HepG2 (cell line): ENCODE measurements around the gene OSBPL8. TPM values are rescaled to one million over a fixed set of nuclear protein-coding genes. Genes with fewer than 3 reads are reported as not detected.
A peak's percentile ranks its signal among the peaks of the same experiment; 100 is the strongest.

Experiments used
- ATAC-seq: fragments of 200-7000 bp; cut with Tn5 transposase; 3 replicates; pipeline ENCODE4 v1.9.1; 2020; ENCODE audit warnings: mild to moderate bottlenecking, moderate library complexity
- BruUV-seq: library from RNA; stranded (reverse); fragments of 400-500 nt; replicated peaks from 2 replicates; lab custom pipeline; 2021; lab: Mats Ljungman, UMichigan
- CTCF ChIA-PET: fragments of 300-600 bp; formaldehyde crosslinking; extraction: SDS; loops from one replicate; lab custom pipeline; 2021; ENCODE audit warnings: low total read pairs, inconsistent platforms, low intra/inter-chr PET ratio; lab: Yijun Ruan, JAX
- POLR2A ChIA-PET: fragments of 350-600 bp; sonication (Branson Sonifier 250); formaldehyde crosslinking; loops from one replicate; lab custom pipeline; 2020; ENCODE audit warnings: antibody characterized with exemption, inconsistent platforms; lab: Yijun Ruan, JAX
- DNase-seq: peaks from one replicate; pipeline ENCODE4 v3.0.0-alpha.2; 2015; ENCODE audit warnings: low spot score
- FAIRE-seq: peaks from 3 replicates; lab custom pipeline; 2011; peaks lifted over from hg19 to GRCh38; lab: Jason Lieb, UNC
- H2AFZ ChIP-seq: one replicate; pipeline ENCODE4 v1.6.1; 2011; ENCODE audit warnings: low read length, inconsistent platforms
- H3K27ac ChIP-seq: fragments of 300-600 bp; 3 replicates; pipeline ENCODE4 v1.8.0; 2011; ENCODE audit warnings: mixed run types, mild to moderate bottlenecking, mixed read lengths, low read length, inconsistent platforms; ENCODE audit not compliant: insufficient read depth; ENCODE audit errors: extremely low read length
- H3K27me3 ChIP-seq, 2 experiments: fragments of 200-600 bp in 1 of 2; 2 replicates in 1 of 2; 3 replicates in 1 of 2; pipeline versions ENCODE4 v1.6.0 to v1.8.0; 2011; ENCODE audit warnings: low read length in 2 of 2, mild to moderate bottlenecking in 2 of 2, moderate library complexity in 2 of 2, inconsistent platforms in 1 of 2; ENCODE audit not compliant: insufficient read depth in 2 of 2, control insufficient read depth in 1 of 2
- H3K36me3 ChIP-seq, 2 experiments: fragments of 200-600 bp in 1 of 2; replicated peaks in 1 of 2; 2 replicates in 1 of 2; 3 replicates in 1 of 2; pipeline versions ENCODE4 v1.5.1 to v1.8.0; 2011; ENCODE audit warnings: low read length in 2 of 2, inconsistent platforms in 1 of 2; ENCODE audit not compliant: insufficient read depth in 2 of 2, control insufficient read depth in 1 of 2
- H3K4me1 ChIP-seq: 2 replicates; pipeline ENCODE4 v1.5.1; 2012; ENCODE audit warnings: low read length, inconsistent platforms; ENCODE audit not compliant: insufficient read depth
- H3K4me2 ChIP-seq: 2 replicates; pipeline ENCODE4 v1.6.0; 2011; ENCODE audit warnings: low read depth, low read length, inconsistent platforms
- H3K4me3 ChIP-seq, 3 experiments: fragments of 200-600 bp in 1 of 3; sonication (generic), shearing (Covaris generic) in 1 of 3; replicated peaks in 1 of 3; 2 replicates each; pipeline ENCODE4 v1.5.1; 2011 to 2016; ENCODE audit warnings: low read length in 3 of 3, inconsistent platforms in 2 of 3, low read depth in 2 of 3, mild to moderate bottlenecking in 2 of 3, control low read depth in 1 of 3, mixed read lengths in 1 of 3; ENCODE audit not compliant: insufficient read depth in 1 of 3
- H3K79me2 ChIP-seq: one replicate; pipeline ENCODE4 v1.6.1; 2011; ENCODE audit warnings: low read length, inconsistent platforms; ENCODE audit not compliant: insufficient read depth
- H3K9ac ChIP-seq: 2 replicates; pipeline ENCODE4 v1.6.0; 2011; ENCODE audit warnings: mild to moderate bottlenecking, low read depth, low read length, inconsistent platforms; ENCODE audit not compliant: insufficient read depth
- H3K9me3 ChIP-seq: 2 replicates; pipeline ENCODE4 v1.5.1; 2012; ENCODE audit warnings: mild to moderate bottlenecking, low read length
- H4K20me1 ChIP-seq: 2 replicates; pipeline ENCODE4 v1.6.0; 2011; ENCODE audit warnings: inconsistent platforms, mild to moderate bottlenecking, low read length, moderate library complexity; ENCODE audit not compliant: insufficient read depth
- ARID4A ChIP-seq: sonication (generic); formaldehyde crosslinking; IDR thresholded peaks from 2 replicates; pipeline ENCODE4 v1.5.0; 2020; ENCODE audit warnings: mild to moderate bottlenecking, missing genetic modification reagents, borderline replicate concordance
- HOMEZ ChIP-seq: IDR thresholded peaks from 2 replicates; pipeline ENCODE4 v1.6.1; 2016; ENCODE audit warnings: low read depth
- MAFG ChIP-seq: sonication (generic); formaldehyde crosslinking; IDR thresholded peaks from 2 replicates; pipeline ENCODE4 v1.5.1; 2020; ENCODE audit warnings: mild to moderate bottlenecking, missing genetic modification reagents
- RBFOX2 ChIP-seq: fragments of 200-400 bp; formaldehyde crosslinking; IDR thresholded peaks from 2 replicates; pipeline ENCODE4 v1.6.1; 2017; ENCODE audit warnings: low read depth, mild to moderate bottlenecking, low read length
- ZC3H13 ChIP-seq: sonication (generic); formaldehyde crosslinking; IDR thresholded peaks from 2 replicates; pipeline ENCODE4 v1.8.1; 2023; ENCODE audit warnings: mild to moderate bottlenecking, missing genetic modification reagents, moderate library complexity
- ZHX2 ChIP-seq, 2 experiments: sonication (generic) in 1 of 2; formaldehyde crosslinking in 1 of 2; IDR thresholded peaks; 2 replicates each; pipeline versions ENCODE4 v1.6.1 to v1.9.0; 2014 to 2022; ENCODE audit warnings: antibody characterized with exemption in 1 of 2, borderline replicate concordance in 1 of 2, inconsistent platforms in 1 of 2, low read depth in 1 of 2, missing genetic modification reagents in 1 of 2
- ZNF253 ChIP-seq: sonication (generic); formaldehyde crosslinking; IDR thresholded peaks from 2 replicates; pipeline ENCODE4 v1.8.0; 2022; ENCODE audit warnings: mild to moderate bottlenecking, missing genetic modification reagents, borderline replicate concordance
- ZNF562 ChIP-seq: sonication (generic); formaldehyde crosslinking; IDR thresholded peaks from 2 replicates; pipeline ENCODE4 v1.8.0; 2022; ENCODE audit warnings: missing genetic modification reagents, borderline replicate concordance
- ZSCAN9 ChIP-seq: IDR thresholded peaks from 2 replicates; pipeline ENCODE4 v1.6.1; 2016; ENCODE audit warnings: borderline replicate concordance
- WGBS: methylation state at CpG from one replicate; pipeline ENCODE4 v1.1.6; 2017; ENCODE audit warnings: low lambda C conversion rate; 5-methylcytosine and 5-hydroxymethylcytosine counted together
- in situ Hi-C: cut with HindIII; loops from 2 replicates; pipeline ENCODE4 v1.10.0; 2017; ENCODE audit warnings: low pct_unique_long_range_greater_than_20kb; ENCODE audit not compliant: extremely low pct_ligation_motif_present
- intact Hi-C: fragments of 100-400 bp; cut with micrococcal nuclease; formaldehyde crosslinking; loops from one replicate; pipeline ENCODE4 v1.10.0; 2022; ENCODE audit not compliant: unreplicated experiment
- polyA plus RNA-seq, 8 experiments: library from polyadenylated mRNA; depleted of rRNA in 3 of 8; stranded (reverse) in 7 of 8; unstranded in 1 of 8; fragments of >200 nt; fragmentation: Illumina TruSeq in 4 of 8; extraction: Trizol in 4 of 8; gene quantifications; 2 replicates each; pipeline versions ENCODE4 v1.2.1 to v1.2.3, GENCODE V29; 2011 to 2016; ENCODE audit warnings: low read depth in 4 of 8, missing spikeins in 1 of 8, mixed read lengths in 1 of 8; ENCODE audit not compliant: insufficient read depth in 1 of 8
- total RNA-seq, 5 experiments: library from RNA; depleted of rRNA; stranded (reverse); fragments of >200 nt; fragmentation: Illumina TruSeq; extraction: Trizol; gene quantifications; 2 replicates each; pipeline ENCODE4 v1.2.3, GENCODE V29; 2016; ENCODE audit warnings: low read depth in 1 of 5
- TF ChIP-seq, protein P1 (sequence below): sonication (generic); formaldehyde crosslinking; IDR thresholded peaks from 2 replicates; pipeline ENCODE4 v1.4.0; 2020; ENCODE audit warnings: missing genetic modification reagents

The OSBPL8 gene
- total and polyA plus RNA-seq, 2 of the 13 experiments (the other 11 are each of a cell fraction or from before 2014, with no cell fraction given), result 11.0 to 33.9 TPM

DNA sequence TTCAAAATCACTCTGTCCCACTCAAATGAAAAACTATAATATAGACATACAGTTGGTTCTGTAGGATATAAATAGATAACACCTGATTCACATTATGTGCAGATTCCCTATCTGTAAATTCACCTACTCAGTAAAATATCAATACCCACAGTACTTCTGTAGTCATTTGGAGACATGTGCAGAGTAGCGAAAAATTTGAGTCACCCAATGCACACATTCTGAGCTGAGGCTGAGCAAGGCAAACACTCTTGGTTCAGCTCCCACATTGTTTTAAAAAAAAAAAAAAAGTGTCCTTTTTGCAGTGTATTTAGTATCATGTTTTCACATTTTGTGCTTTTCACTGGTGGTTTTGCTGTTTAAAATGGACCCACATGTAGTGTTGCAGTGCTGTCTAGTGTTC lies 184.1 kb downstream of the OSBPL8 start:
- Histone ChIP-seq H3K9me3 (no peaks in the 10 kb centered on the region), H3K27me3 (no peaks in the 10 kb centered on the region), H3K4me3 (no peak overlapping the region), H3K4me2 (no peak overlapping the region), H3K9ac (no peak overlapping the region), H3K79me2 (no peaks in the 10 kb centered on the region), H3K4me1 (no peaks in the 10 kb centered on the region), H2AFZ (no peak overlapping the region), H3K36me3 (peaks cover 1 to 9% of the 10 kb centered on the region in 2 experiments; a peak in 1 of 5 replicates), H4K20me1 (no peaks in the 10 kb centered on the region), H3K27ac (no peak overlapping the region)
- FAIRE-seq (no peak), ATAC-seq (no peak), DNase-seq (peak; percentile 5)
- no TSS peak for BruUV-seq
- ChIA-PET POLR2A (no interaction called here), CTCF (no interaction called here)
- intact Hi-C loops (no loop called here), in situ Hi-C loops (no loop called here)
- TF ChIP-seq MAFG (CRISPR knock-in tag), result no peak
- TF ChIP-seq ZNF562 (CRISPR knock-in tag), result no peak
- no peak for TF ChIP-seq ZHX2 (IDR thresholded peaks at IDR 0.05; ENCODE audit: low read depth)
- no peak for TF ChIP-seq ZHX2 (CRISPR knock-in tag; IDR thresholded peaks at IDR 0.05; ENCODE audit: borderline replicate concordance)
- TF ChIP-seq ARID4A (CRISPR knock-in tag), result no peak
- TF ChIP-seq ZSCAN9 (CRISPR knock-in tag), result no peak
- no peak for TF ChIP-seq HOMEZ
- no peak for TF ChIP-seq ZC3H13 (CRISPR knock-in tag)
- TF ChIP-seq ZNF253, result no peak
- TF ChIP-seq RBFOX2, result no peak
- TF ChIP-seq, protein P1, sequence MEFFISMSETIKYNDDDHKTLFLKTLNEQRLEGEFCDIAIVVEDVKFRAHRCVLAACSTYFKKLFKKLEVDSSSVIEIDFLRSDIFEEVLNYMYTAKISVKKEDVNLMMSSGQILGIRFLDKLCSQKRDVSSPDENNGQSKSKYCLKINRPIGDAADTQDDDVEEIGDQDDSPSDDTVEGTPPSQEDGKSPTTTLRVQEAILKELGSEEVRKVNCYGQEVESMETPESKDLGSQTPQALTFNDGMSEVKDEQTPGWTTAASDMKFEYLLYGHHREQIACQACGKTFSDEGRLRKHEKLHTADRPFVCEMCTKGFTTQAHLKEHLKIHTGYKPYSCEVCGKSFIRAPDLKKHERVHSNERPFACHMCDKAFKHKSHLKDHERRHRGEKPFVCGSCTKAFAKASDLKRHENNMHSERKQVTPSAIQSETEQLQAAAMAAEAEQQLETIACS, result no peak
- 94% methylated on average over 1 of the region's 1 CpG for WGBS
